NCI-H1694 treated with DMSO at 0.1 percent for 48 hours (cell line): ENCODE measurements around the gene LRRD1.
A peak's percentile ranks its signal among the peaks of the same experiment; 100 is the strongest.
"Not testable (repeated sequence)": the region's sequence is repeated elsewhere in the genome, so short reads cannot be mapped to it uniquely, and the experiment has no call there.

Experiments used
- DNase-seq: peaks from one replicate; lab custom pipeline; 2025; lab: John Stamatoyannopoulos, UW

Gene LRRD1

DNA sequence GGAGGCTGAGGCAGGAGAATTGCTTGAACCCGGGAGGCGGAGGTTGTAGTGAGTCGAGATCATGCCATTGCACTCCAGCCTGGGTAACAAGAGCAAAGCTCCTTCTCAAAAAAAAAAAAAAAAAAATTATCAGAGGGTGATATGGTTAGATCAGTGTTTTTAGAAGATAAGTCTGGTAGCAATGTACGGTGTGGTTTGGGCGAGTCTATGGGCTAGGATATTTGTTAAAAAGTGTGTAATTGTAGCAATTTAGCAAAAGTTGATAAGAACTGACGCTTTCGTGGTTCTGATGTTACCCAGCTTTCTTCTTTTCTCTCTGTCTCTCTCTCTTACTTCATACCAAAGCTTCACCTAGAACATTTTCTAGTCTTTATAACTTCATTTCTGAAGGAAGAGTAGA, 37.8 kb downstream of the LRRD1 start:
- DNase-seq = no peak

DNA sequence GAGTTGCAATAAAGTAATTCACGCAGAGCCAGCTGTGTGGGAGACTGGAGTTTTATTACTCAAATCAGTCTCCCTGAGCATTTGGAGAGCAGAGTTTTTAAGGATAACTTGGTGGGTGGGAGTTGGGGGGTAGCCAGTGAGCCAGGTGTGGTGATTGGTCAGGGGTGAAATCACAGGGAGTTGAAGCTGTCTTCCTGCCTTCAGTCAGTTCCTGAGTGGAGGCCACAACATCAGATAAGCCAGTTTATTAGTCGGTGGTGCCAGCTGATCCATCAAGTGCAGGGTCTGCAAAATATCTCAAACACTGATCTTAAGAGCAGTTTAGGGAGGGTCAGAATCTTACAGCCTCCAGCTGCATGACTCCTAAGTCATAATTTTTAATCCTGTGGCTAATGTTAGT, 41.4 kb downstream of the LRRD1 start:
- DNase-seq = no peak

DNA sequence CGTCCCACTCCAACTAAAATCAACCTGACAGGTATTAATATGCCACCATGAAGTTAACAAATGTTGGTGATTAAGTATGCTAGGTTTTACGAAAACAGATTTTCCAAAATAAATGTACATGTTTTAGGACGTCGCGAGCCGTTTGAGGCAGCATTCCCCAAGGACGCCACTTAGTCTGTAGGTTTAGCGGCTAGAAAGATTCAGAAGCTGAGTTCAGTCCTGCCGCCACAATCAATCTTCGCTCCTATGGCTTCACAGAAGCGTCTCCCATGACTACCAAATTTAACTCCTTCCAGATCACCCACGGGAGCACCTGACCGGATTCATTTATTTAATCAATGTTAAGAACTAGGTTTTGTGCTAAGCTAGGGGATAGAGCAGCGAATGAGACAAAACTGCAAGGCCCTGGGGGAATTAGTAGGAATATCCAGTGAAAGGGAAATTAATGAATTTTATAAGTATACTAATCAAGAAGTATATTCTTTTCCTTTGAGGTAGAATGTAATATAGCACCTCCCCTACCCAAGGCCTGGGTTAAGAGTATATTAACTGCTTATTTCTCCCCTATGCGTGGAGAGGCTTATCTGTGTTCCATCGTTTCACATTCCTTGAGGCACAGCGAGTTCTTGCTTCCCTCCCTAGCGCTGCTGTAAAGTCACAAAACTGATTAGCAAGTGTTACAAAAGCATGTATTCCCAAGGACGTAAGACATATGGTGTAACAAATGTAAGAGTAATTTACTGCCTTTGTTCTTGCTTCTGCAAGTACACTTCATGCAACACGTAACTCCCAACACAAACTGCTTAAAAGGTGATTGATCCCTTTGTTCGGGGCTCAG, 43.7 kb downstream of the LRRD1 start:
- DNase-seq = peak; percentile 58

DNA sequence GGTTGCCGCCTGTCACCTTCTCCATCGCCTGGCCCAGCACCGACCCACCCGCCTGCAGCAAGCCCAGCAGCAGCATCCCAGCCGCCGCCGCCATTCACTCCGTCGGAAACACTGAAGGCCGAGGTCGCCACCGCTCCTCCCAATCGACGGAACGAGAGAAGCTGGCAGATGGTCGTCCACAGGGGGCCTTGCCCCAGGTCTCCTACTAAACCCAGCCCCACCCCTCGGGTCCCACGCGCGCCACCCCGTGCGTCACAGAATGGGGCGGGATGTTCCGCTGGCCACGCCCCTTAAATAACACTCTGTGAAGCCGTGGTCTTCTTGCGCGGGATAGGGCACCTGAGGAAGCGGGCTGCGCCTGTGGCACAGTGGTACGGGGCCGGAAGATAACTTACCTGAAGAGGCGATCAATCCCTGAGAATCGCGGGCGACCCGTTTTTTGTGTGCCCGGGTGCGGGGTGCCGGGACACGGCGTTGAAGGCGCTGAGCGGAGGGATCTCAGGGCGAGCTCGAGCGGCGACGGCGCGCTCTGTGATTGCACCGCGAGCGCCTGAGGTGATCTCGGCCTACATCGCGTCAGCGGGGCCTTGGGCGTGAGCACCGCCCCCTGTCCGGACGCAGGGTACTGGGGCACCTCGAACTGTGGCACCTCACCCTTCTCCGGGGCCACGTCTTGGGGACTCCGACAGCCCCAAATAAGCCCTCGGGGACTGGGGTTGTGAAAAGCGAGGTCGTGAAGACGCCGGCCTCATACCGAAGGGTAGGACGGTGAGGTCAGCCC, 44.5 kb downstream of the LRRD1 start, which contains the start of gene CYP51A1:
Gene CYP51A1, minus strand, starts transcription at position 207 of the 781 bp plus-strand sequence. Its CDS starts 113 bp downstream, at position 94.
- DNase-seq = peak; percentile 90

DNA sequence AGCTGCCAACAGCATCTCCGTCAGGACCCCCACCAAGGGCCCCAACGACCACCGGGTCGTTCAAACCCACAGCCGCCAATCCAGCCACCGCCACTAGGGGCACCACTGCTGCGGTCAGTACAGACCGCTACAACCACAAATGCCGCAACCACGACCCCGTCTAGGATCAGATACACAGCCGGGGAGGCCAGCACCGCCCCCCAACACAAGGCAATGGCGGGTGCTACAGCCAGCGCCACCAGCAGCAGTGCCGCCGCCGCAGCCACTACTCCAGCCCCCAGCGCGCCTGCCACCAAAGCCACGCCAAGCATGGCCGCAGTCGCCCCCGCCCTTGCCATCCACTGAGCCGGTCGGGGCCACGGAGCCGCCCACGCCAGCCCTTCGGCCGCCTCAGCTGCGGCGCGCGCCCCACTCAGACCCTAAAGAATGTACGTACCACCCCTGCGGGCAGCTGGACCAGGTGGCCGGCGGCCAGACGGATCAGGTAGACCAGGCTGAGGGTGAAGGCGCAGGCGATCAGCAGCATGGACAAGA, 45.1 kb downstream of the LRRD1 start:
- peak; percentile 65 for DNase-seq

DNA sequence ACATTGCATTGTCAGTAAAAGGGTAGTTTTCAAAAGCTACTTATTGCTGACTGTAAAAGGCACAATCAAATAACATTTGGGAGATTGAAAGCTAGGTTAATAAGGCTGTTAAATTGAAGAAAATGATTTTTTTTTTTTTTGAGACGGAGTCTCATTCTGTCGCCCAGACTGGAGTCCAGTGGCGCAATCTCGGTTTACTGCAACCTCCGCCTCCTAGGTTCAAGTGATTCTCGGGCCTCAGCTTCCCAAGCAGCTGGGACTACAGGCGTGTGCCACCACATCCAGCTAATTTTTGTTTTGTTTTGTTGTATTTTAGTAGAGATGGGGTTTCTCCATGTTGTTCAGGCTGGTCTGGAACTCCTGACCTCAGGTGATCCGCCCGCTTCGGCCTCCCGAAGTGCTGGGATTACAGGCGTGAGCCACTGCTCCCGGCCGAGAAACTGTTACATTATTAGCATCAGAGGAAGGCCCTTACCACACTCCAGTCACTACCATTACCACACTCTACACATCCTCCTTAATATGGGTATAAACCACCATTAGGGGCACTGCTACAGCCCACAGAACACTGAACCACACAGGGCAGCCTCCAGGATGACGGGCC, 45.7 kb downstream of the LRRD1 start:
- DNase-seq = no peak

DNA sequence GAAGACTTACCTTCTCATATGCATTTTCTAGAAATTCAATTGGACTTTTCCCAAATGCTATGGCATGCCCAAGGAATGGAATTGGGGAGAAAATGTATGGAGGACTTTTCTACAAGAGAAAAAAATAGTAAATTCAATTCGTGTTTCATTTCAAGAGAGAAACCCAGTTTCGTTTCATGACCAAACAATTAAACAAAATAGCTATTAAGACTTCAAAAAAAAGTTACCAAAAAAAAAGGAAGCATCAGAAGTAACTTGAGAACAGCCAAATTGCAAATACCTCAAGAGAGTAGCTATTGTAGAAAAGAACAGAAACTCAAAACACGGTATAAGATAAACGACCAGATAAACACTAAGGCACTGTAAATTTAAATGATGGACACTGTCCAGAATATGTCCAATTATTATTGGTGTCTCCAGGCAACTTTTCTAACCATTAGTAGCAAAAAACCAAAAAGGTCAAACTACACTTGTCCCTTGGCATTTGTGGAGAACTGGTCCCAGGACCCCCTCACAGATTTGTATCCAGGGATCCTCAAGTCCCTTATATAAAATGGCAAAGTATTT, 47.1 kb downstream of the LRRD1 start:
- no peak for DNase-seq

DNA sequence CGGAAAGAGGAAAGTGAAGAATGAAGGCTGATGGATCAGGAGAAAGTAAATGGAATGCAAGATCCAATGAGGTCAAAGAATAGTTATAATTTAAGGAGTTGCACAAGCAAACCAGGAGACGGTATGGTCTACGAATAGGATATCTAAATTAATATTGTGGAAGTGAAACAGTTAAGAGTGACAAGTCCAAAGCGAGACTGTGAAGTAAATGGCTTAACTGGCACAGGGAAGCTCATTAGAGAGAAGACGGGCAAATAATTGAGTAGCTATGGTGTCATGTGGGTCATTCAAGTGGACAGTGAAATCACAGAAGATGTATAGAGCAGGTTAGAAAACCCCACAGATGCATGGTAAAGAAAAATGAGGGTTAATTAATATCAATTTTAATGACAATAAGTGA, 47.8 kb downstream of the LRRD1 start:
- DNase-seq = no peak

DNA sequence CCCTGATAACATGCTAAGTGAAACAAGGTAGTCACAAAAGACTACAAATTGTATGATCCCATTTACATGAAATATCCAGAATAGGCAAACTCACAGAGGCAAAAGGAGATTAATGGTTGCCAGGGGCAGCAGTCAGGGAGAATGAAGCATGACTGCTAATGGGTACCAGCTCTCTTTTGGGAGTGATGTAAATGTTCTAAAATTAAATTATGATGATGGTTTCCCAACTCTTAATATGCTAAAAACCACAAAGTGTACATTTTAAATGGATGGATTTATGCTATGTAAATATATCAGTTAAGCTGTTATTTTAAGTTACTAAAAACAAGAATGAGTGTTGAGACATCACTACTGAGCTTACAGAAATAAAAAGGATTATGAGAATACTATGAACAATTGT, 57.3 kb downstream of the LRRD1 start:
- DNase-seq = no peak

DNA sequence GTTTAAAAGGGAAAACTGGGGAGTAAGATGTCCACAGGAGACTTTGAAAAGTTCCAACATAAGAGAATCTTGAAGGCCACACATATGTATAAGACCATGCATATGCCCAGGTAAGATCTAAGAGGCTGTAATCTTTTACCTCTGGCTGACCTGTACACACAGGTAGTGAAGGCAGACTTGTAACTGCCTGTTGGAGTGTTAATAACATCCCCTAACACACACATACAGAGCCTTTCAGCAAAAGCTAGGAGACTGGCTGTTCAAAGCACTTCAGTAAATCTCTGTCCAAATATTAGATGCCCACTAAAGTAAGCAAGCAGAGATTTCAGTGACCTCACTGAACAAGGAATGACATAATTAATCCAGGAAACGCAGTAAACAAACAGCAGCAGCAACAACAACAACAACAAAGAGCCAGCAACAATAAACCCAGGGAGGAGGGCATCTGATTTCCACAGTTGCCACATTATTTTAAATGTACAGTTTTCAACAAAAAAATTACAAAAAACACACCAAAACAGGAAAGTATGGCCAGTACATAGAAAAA, 59.7 kb downstream of the LRRD1 start:
- DNase-seq = no peak

DNA sequence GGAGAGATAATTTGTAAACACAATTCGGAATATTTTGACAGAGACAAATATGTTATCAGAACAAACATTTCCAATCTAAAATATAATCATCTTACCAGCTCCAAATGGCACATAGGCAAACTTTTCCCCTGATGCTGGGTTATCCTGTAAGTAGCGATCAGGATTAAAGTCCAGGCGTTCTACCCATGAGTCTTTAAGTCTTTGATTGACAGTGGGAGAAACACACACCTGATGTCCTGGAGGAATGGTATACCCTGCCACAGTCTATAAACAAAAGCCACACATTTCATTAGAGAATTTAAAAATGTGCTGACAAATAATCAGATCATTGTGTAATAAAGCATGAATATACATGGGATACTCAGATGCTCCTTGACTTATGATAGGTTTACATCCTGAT, 62.0 kb downstream of the LRRD1 start:
- DNase-seq = no peak

DNA sequence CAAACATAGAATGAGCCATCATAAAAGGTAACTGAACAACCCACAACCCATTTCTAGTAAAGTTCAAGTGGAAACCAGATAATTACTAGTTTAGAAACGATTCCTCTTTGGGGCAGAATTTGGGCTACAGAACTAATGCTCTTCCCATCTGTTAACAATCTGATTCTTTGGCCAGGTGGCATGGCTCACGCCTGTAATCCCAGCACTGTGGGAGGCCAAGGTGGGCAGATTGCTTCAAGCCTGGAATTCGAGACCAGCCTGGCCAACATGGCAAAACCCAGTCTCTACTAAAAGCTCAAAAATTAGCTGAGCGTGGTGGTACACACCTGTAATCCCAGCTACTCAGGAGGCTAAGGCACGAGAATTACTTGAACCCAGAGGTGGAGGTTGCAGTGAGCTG, 63.1 kb downstream of the LRRD1 start:
- DNase-seq = no peak

DNA sequence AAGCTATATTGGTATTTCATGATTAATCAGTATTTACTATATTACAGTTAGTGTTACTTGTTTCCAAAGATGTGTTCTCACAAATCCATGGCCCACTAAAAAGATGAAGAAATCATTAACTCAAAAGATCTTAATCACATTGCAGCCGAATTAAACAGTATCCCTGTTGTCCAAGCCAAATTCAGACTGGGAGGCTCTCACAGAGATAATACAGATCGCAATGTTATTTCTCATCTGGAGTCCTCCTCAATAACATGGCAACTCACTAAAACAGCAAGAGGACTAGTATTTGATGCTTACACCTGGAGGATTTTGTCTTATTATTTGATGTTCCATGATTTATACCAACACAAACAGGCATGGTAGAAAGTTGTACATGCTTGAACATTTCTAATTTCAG, 68.1 kb downstream of the LRRD1 start:
- DNase-seq = no peak

DNA sequence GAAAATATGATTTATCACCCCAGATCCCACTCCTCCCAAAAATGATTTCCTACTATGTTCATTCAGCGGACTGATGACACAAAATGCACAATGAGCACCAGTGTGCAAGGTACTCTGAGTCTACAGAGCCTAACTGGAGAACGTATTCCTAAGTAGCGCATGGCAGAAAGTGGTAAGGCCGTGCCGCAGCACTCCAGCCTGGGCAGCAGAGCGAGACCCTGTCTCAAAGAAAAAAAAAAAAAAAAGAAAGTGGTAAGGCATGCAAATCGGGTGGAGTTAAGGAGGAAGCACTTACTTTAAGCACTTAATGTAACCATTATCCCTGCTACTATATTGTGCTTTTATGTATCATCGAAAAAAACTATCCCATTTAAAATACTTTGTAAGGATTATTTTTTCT, 70.1 kb downstream of the LRRD1 start:
- DNase-seq = no peak

DNA sequence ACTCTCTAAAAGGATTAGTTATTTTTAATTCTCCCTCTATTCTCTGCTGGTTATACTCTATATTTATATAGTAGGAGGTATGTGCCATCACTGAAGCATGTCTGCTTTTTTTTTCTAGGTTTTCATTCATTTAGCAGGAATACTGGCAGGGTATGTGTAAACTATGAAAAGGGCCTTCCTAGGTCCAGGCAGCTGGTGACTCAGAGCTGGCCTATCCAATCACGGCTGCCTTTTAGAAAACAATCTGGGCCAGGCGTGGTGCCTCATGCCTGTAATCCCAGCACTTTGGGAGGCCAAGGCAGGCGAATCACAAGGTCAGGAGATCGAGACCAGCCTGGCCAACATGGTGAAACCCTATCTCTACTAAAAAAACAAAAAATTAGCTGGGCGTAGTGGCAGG, 76.1 kb downstream of the LRRD1 start:
- not testable (repeated sequence) for DNase-seq

DNA sequence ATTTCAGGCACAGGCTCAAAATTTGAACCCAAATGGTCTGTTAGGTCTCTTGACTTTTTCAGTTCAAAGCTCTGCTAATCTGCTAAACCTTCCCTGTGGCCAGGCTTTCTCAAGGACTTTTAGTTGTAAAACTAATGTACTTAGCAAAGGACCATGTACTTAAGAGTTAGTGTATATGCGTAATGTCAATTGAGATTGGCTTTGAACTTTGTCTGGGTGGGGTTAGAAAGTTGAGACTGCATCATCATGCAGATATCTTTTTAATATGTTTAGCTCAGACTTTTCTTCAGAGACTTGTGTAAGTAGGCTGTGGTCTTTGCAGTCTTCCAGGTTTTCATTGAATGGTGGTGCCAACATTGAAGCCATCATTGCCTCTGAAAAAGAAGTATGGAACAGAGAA, 78.4 kb downstream of the LRRD1 start:
- no peak for DNase-seq

DNA sequence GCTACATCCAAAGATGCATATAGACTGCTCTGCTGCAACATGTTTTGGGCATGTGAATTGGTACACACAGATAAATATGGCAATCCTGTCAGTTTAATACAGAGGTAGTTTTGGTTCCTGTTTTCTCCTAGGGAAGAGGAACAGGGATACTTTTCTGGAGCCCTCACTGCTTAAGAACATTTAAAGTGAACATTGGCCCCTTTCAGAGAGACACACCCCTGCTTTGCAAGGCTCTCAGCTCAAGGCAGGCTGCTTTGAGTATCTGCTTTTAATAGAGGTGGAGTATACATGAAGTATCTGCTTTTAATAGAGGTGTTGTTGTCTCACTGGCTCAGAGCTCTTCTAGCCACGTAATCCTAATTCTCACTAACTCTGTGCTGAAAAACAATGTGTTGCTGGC, 83.6 kb downstream of the LRRD1 start:
- DNase-seq = no peak
